Measurements from ENCODE around the gene OR10A6. TPM values are rescaled to one million over a fixed set of nuclear protein-coding genes. Genes with fewer than 3 reads are reported as not detected.

Gene OR10A6
- total and polyA plus RNA-seq, 2 of the 4 experiments (the other 2 are of a cell fraction) = 0.19 TPM; not detected in 1

DNA sequence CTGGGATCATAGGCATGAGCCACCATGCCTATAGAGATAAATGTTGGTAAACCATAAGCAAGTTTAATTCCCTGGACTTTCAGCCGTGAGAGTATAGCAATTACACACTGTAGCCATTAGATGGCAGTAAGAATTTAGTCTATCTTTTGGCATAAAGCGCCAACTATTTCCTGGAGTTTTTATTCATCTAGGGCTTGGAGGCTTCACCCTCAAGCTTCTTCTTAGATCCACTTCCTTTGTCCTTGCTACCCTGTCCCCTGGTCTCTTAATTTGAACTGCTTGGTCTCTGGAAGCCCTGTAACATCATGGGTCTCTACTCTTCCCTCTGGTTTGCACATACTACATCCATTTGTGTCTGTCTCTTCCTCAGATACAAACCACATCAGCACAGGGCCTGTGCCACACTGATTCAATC lies 38.2 kb downstream of the OR10A6 start (continued):
- TF ChIP-seq MAZ (IDR thresholded peaks at IDR 0.05; ENCODE audit: borderline replicate concordance, low read depth, low read length) = no peak

DNA sequence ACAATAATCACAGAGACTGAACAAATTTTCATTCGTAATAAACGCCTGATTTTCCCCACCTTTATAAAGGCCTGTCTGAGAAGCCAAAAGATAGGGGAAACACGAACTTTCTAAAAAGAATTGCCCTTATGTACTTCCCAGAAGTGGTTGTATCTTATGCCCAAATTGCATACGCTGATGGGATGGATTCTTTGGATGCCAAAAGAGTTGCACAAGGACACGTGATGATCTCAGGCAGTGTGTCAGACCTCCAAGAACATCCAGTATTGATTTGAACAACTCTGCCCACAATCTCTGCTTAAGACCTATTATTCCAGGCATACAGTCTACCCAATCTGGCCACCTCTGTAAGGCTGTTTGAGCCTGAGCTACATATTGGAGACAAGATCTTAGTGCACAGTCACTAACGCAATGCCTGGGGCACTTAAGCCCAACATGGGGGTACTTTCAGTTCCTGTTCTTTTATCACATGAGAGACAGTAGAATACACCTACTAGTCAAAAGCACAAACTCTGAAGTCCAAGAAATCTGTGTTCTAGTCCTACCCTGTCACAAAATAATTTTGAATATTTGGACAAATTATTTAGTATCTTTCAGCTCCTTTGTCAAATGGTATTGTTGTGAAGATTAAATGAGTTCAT lies 38.9 kb downstream of the OR10A6 start:
- dilution Hi-C loops (cut with HindIII; ENCODE audit: low sequenced_read_pairs, unreplicated experiment) = no loop called here

More for the DNA sequence above, 38.9 kb downstream of the OR10A6 start:
- Histone ChIP-seq H3K4me1 (ENCODE audit: control insufficient read depth, insufficient read depth, low read length) (peaks cover 9% of the 10 kb centered on the region), H2BK20ac (ENCODE audit: low read depth, low read length) (peak overlapping the region; percentile 88), H3K4ac (ENCODE audit: low read depth, low read length) (peak overlapping the region; percentile 93), H2BK15ac (ENCODE audit: low read depth, low read length) (peak overlapping the region; percentile 88; the same call in 2 of the 3 replicates), H4K5ac (ENCODE audit: low read depth, low read length) (peak overlapping the region; percentile 94), H2AFZ (replicated peaks; ENCODE audit: low read length, poor library complexity) (peak overlapping the region; percentile 68), H3K27ac (ENCODE audit: insufficient read depth, low read length) (peak overlapping the region; percentile 82; the same call in 1 of the 2 replicates), H3K4me2 (ENCODE audit: low read depth, low read length) (peak overlapping the region; percentile 81), H3K56ac (ENCODE audit: extremely low read depth, insufficient read depth, low read length) (peak overlapping the region; percentile 78), H3K9me3 (ENCODE audit: control insufficient read depth, insufficient read depth, low read length) (no peaks in the 10 kb centered on the region), H3K9me1 (ENCODE audit: insufficient read depth, low read length) (no peaks in the 10 kb centered on the region), H3K27me3 (ENCODE audit: control insufficient read depth, insufficient read depth, low read length) (no peaks in the 10 kb centered on the region), H2AK9ac (replicated peaks; ENCODE audit: low read depth, low read length, poor library complexity) (peak overlapping the region; percentile 76), H4K20me1 (ENCODE audit: insufficient read depth, low read length) (no peaks in the 10 kb centered on the region), H3K23ac (ENCODE audit: low read depth, low read length) (0 out of 2 replicates have a peak overlapping the region, but pooled peaks have one; percentile 32), H3K9ac (ENCODE audit: low read depth, low read length) (peak overlapping the region; percentile 62; the same call in 1 of the 2 replicates), H2AK5ac (ENCODE audit: low read depth, low read length) (peak overlapping the region; percentile 86), H4K91ac (ENCODE audit: insufficient read depth, low read depth, low read length) (peak overlapping the region; percentile 91), H2BK120ac (ENCODE audit: low read depth, low read length) (peak overlapping the region; percentile 93), H3K14ac (replicated peaks; ENCODE audit: low read depth, low read length) (peak overlapping the region; percentile 65), H3K79me1 (ENCODE audit: low read depth in 1 of 2, low read length in 2 of 2) (no peaks in the 10 kb centered on the region), H3K36me3 (ENCODE audit: control insufficient read depth, insufficient read depth, low read length) (no peaks in the 10 kb centered on the region), H4K8ac (ENCODE audit: low read depth in 2 of 2, low read length in 2 of 2) (peak overlapping the region; percentile 92 to 96), H2BK5ac (ENCODE audit: low read depth, low read length, poor library complexity, severe bottlenecking) (peak overlapping the region; percentile 87), H3K4me3 (ENCODE audit: insufficient read depth, low read depth, low read length) (no peak overlapping the region), H3K18ac (ENCODE audit: low read depth, low read length) (peak overlapping the region; percentile 87; the same call in 1 of the 2 replicates)
- WGBS, 2 experiments (ENCODE audit: extremely low coverage in 2 of 2, insufficient read length in 1 of 2) = no CpG with 5 or more reads among the region's 6 CpGs
- ATAC-seq (ENCODE audit: low read depth) = peak; percentile 68
- POLR2A ChIA-PET (ENCODE audit: unreplicated experiment) = interaction anchor here (1.7 kb wide), 1 partner anchor 95 kb away, joined by 5 read pairs; the partner anchor contains the start of gene EIF3F
- no TSS peak for BruUV-seq (replicated peaks)
- TF ChIP-seq CEBPB (IDR thresholded peaks at IDR 0.05; ENCODE audit: low read depth, low read length) = peak; percentile 90
- TF ChIP-seq BHLHE40 (IDR thresholded peaks at IDR 0.05; ENCODE audit: low read depth, low read length) = peak; percentile 94
- TF ChIP-seq, protein P1, sequence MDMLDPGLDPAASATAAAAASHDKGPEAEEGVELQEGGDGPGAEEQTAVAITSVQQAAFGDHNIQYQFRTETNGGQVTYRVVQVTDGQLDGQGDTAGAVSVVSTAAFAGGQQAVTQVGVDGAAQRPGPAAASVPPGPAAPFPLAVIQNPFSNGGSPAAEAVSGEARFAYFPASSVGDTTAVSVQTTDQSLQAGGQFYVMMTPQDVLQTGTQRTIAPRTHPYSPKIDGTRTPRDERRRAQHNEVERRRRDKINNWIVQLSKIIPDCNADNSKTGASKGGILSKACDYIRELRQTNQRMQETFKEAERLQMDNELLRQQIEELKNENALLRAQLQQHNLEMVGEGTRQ (IDR thresholded peaks at IDR 0.05; ENCODE audit: low read depth, low read length) = peak; percentile 90
- no peak for TF ChIP-seq SMC3 (IDR thresholded peaks at IDR 0.05; ENCODE audit: low read depth, low read length)
- in situ Hi-C loops (cut with MboI; ENCODE audit: low sequenced_read_pairs) = loop anchor here (5.0 to 25.0 kb wide), 3 partner anchors 100 to 330 kb away; no protein-coding TSS in a partner anchor
- intact Hi-C loops (cut with micrococcal nuclease) = loop anchor here (1.0 to 10.0 kb wide), 4 partner anchors 75 to 317 kb away; partner anchors contain the start of genes EIF3F and NLRP10
- peak; percentile 88 for DNase-seq
- CTCF ChIA-PET = interaction anchor here (0.7 to 4.7 kb wide), 7 partner anchors 9 to 108 kb away, joined by 3 to 51 read pairs (median 4); partner anchors contain the start of gene EIF3F

All from IMR-90 (cell line).